ENCODE results near the gene PUM2.

- no peak for TF ChIP-seq MAX (IDR thresholded peaks at IDR 0.05; ENCODE audit: low read depth)
- peak; percentile 8; the same call in 1 of the 2 replicates for TF ChIP-seq MXI1 (IDR thresholded peaks at IDR 0.05; ENCODE audit: low read depth, low read length)
- TF ChIP-seq POLR2AphosphoS5 (IDR thresholded peaks at IDR 0.05; ENCODE audit: low read depth, low read length), result no peak; the same call in 1 of the 2 replicates
- TF ChIP-seq EZH2phosphoT487 (IDR thresholded peaks at IDR 0.05; ENCODE audit: borderline replicate concordance, low read depth), result no peak
- no peak for TF ChIP-seq CTCF (IDR thresholded peaks at IDR 0.05)
- no peak for TF ChIP-seq USF2 (IDR thresholded peaks at IDR 0.05; ENCODE audit: borderline replicate concordance, low read depth, low read length)
- no peak for TF ChIP-seq GABPA (IDR thresholded peaks at IDR 0.05; ENCODE audit: low read depth)
- TF ChIP-seq EP300 (IDR thresholded peaks at IDR 0.05; ENCODE audit: borderline replicate concordance in 1 of 2, low read depth in 1 of 2, low read length in 1 of 2), result no peak
- TF ChIP-seq RCOR1 (IDR thresholded peaks at IDR 0.05; ENCODE audit: low read length), result no peak
- TF ChIP-seq JUND (IDR thresholded peaks at IDR 0.05), result no peak
Measured at GRCh38 chr2:20224164-20224715, 126.4 kb downstream of the PUM2 start.

Measured in SK-N-SH (cell line).